MM.1S (cell line): Measurements from ENCODE around the gene GPC5.
A peak's percentile ranks its signal among the peaks of the same experiment; 100 is the strongest.
"Not testable (repeated sequence)": the region's sequence is repeated elsewhere in the genome, so short reads cannot be mapped to it uniquely, and the experiment has no call there.

ENCODE experiments used
- DNase-seq: peaks from one replicate; pipeline ENCODE4 v3.0.0-alpha.2; 2015
- H2AFZ ChIP-seq: fragments of 300-600 bp; sonication (generic); 2 replicates; pipeline ENCODE4 v1.6.0; 2016; ENCODE audit warnings: antibody characterized with exemption, low read length
- H3F3A ChIP-seq: fragments of 300-600 bp; sonication (generic); 2 replicates; pipeline ENCODE4 v1.6.1; 2016; ENCODE audit warnings: mild to moderate bottlenecking, antibody characterized with exemption, low read length, moderate library complexity, mixed read lengths; ENCODE audit not compliant: insufficient read depth
- H3K27ac ChIP-seq: fragments of 300-600 bp; sonication (generic); 2 replicates; pipeline ENCODE4 v1.5.1; 2016; ENCODE audit warnings: mild to moderate bottlenecking, low read length
- H3K27me3 ChIP-seq: fragments of 300-600 bp; sonication (generic); replicated peaks from 2 replicates; pipeline ENCODE4 v1.6.0; 2016; ENCODE audit warnings: low read length; ENCODE audit not compliant: insufficient read depth
- H3K36me3 ChIP-seq: fragments of 300-600 bp; sonication (generic); replicated peaks from 2 replicates; pipeline ENCODE4 v1.6.1; 2016; ENCODE audit warnings: mild to moderate bottlenecking, low read length, mixed read lengths; ENCODE audit not compliant: insufficient read depth
- H3K4me1 ChIP-seq: fragments of 300-600 bp; sonication (generic); 2 replicates; pipeline ENCODE4 v1.6.1; 2016; ENCODE audit warnings: low read length, mixed read lengths
- H3K4me2 ChIP-seq: fragments of 300-600 bp; sonication (generic); 2 replicates; pipeline ENCODE4 v1.6.0; 2016; ENCODE audit warnings: low read depth, low read length
- H3K4me3 ChIP-seq: fragments of 300-600 bp; sonication (generic); 2 replicates; pipeline ENCODE4 v1.5.1; 2016; ENCODE audit warnings: low read length, mixed read lengths
- H3K79me2 ChIP-seq: fragments of 300-600 bp; sonication (generic); 2 replicates; pipeline ENCODE4 v1.6.1; 2016; ENCODE audit warnings: mixed run types, low read length, mixed read lengths
- H3K9ac ChIP-seq: fragments of 300-600 bp; sonication (generic); 2 replicates; pipeline ENCODE4 v1.6.1; 2016; ENCODE audit warnings: low read length, mixed read lengths
- H3K9me2 ChIP-seq: fragments of 300-600 bp; sonication (generic); replicated peaks from 2 replicates; pipeline ENCODE4 v1.6.1; 2016; ENCODE audit warnings: mild to moderate bottlenecking, low read length, mixed read lengths; ENCODE audit not compliant: insufficient read depth
- H3K9me3 ChIP-seq: fragments of 300-600 bp; sonication (generic); replicated peaks from 2 replicates; pipeline ENCODE4 v1.6.1; 2016; ENCODE audit warnings: mild to moderate bottlenecking, low read length, mixed read lengths; ENCODE audit not compliant: insufficient read depth
- H4K20me1 ChIP-seq: fragments of 300-600 bp; sonication (generic); 2 replicates; pipeline ENCODE4 v1.6.1; 2016; ENCODE audit warnings: mild to moderate bottlenecking, low read length, moderate library complexity, mixed read lengths; ENCODE audit not compliant: insufficient read depth
- EZH2 ChIP-seq: fragments of 300-600 bp; sonication (generic); optimal IDR thresholded peaks from 2 replicates; pipeline ENCODE3; 2017; ENCODE audit warnings: low read depth, mild to moderate bottlenecking, antibody characterized with exemption, low read length, mixed read lengths
- EZH2phosphoT487 ChIP-seq: fragments of 300-600 bp; sonication (generic); IDR thresholded peaks from 2 replicates; pipeline ENCODE4 v1.6.1; 2018; ENCODE audit warnings: antibody characterized with exemption, low read length
- TF ChIP-seq, protein P1 (sequence below): fragments of 300-600 bp; sonication (generic); IDR thresholded peaks from 2 replicates; pipeline ENCODE4 v1.5.1; 2016; ENCODE audit warnings: antibody characterized with exemption, low read length, mixed read lengths

Gene GPC5

DNA sequence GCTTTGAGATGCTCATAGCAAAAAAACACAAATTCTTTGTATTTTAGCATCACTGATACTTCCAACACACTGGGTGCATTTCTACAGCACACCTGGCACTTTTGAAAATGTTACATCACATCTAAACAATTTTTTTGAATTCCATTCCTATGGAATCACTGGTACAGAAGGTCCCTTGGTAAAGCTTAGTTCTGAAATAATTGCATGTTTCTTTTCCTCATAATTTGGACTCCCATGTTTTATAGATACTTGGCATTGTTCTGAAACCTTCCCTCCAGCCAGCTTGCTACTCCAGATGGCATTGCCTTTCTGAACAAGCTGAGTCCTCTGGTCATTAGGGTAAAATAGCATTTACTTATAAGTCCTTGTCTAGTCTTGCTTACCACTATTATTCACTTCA is 1346.8 kb downstream of the GPC5 start:
- no peak overlapping the region for H3K9ac ChIP-seq
- TF ChIP-seq, protein P1, sequence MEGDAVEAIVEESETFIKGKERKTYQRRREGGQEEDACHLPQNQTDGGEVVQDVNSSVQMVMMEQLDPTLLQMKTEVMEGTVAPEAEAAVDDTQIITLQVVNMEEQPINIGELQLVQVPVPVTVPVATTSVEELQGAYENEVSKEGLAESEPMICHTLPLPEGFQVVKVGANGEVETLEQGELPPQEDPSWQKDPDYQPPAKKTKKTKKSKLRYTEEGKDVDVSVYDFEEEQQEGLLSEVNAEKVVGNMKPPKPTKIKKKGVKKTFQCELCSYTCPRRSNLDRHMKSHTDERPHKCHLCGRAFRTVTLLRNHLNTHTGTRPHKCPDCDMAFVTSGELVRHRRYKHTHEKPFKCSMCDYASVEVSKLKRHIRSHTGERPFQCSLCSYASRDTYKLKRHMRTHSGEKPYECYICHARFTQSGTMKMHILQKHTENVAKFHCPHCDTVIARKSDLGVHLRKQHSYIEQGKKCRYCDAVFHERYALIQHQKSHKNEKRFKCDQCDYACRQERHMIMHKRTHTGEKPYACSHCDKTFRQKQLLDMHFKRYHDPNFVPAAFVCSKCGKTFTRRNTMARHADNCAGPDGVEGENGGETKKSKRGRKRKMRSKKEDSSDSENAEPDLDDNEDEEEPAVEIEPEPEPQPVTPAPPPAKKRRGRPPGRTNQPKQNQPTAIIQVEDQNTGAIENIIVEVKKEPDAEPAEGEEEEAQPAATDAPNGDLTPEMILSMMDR = no peak
- TF ChIP-seq EZH2 = no peak
- no peak for TF ChIP-seq EZH2phosphoT487
- H3K4me1 ChIP-seq = no peaks in the 10 kb centered on the region
- no peak overlapping the region for H3K4me3 ChIP-seq
- H3F3A ChIP-seq = no peaks in the 10 kb centered on the region
- H3K27me3 ChIP-seq = no peaks in the 10 kb centered on the region
- H4K20me1 ChIP-seq = no peaks in the 10 kb centered on the region
- H3K79me2 ChIP-seq = no peaks in the 10 kb centered on the region
- no peak overlapping the region for H2AFZ ChIP-seq
- no peaks in the 10 kb centered on the region for H3K36me3 ChIP-seq
- no peak overlapping the region for H3K27ac ChIP-seq
- no peaks in the 10 kb centered on the region for H3K9me3 ChIP-seq
- H3K9me2 ChIP-seq = no peaks in the 10 kb centered on the region
- H3K4me2 ChIP-seq = no peak overlapping the region
- DNase-seq = no peak

DNA sequence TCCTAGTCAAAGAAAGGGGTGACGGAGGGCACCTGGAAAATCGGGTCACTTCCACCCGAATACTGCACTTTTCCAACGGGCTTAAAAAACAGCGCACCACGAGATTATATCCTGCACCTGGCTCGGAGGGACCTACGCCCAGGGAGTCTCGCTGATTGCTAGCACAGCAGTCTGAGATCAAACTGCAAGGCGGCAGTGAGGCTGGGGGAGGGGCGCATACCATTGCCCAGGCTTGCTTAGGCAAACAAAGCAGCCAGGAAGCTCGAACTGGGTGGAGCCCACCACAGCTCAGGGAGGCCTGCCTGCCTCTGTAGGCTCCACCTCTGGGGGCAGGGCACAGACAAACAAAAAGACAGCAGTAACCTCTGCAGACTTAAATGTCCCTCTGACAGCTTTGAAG is 1354.3 kb downstream of the GPC5 start:
- H3K36me3 ChIP-seq, H3K4me2 ChIP-seq, H3K27me3 ChIP-seq, H3K79me2 ChIP-seq, H3K4me1 ChIP-seq, H3F3A ChIP-seq, H3K9me2 ChIP-seq, H4K20me1 ChIP-seq, H3K4me3 ChIP-seq, H2AFZ ChIP-seq, H3K9ac ChIP-seq, H3K9me3 ChIP-seq, DNase-seq, H3K27ac ChIP-seq: not testable (repeated sequence)

DNA sequence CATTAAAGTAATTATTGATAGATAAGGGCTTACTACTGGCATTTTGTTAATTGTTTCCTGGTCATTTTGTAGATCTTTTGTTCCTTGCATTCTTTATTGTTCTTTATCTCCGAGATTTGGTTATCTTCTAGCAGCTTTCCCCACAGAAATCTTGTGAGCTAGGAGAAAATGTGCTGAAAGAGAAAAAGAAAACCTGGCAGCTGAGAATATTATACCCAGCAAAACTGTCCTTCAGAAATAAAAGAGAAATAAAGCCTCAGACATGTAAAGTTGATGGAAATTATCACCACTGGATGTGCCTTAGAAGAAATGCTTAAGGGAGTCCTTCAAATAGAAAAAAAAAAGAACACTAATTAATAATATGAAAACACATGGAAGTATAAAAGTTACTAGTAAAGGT is 1363.3 kb downstream of the GPC5 start:
- H2AFZ ChIP-seq = no peak overlapping the region
- H3K4me2 ChIP-seq = no peak overlapping the region
- no peak overlapping the region for H3K27ac ChIP-seq
- no peak overlapping the region for H3K9ac ChIP-seq
- no peaks in the 10 kb centered on the region for H3K79me2 ChIP-seq
- H3K36me3 ChIP-seq = no peaks in the 10 kb centered on the region
- DNase-seq = no peak
- no peaks in the 10 kb centered on the region for H3K9me3 ChIP-seq
- H3F3A ChIP-seq = no peaks in the 10 kb centered on the region
- no peak for TF ChIP-seq EZH2
- TF ChIP-seq, protein P1 = no peak
- H3K4me1 ChIP-seq = no peaks in the 10 kb centered on the region
- H3K27me3 ChIP-seq = no peaks in the 10 kb centered on the region
- H3K4me3 ChIP-seq = no peak overlapping the region
- no peaks in the 10 kb centered on the region for H4K20me1 ChIP-seq
- no peaks in the 10 kb centered on the region for H3K9me2 ChIP-seq

DNA sequence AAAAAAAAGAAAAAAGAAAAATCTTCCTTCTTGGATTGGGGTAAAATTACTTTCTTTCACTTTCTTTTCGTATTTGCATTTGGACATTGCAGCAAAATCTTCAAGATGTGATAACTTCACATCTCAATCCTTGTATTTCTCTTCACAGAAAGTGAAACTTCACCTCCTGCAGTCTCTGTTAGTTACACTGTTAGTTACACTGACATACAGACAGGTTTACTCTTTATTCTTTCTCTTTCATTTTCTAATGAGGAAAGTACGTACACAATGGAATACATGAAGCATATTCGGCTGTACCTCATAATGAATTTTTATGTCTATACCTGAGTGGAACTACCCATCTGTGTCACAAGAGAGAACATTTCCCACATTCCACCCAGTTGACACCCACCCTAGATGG is 1369.0 kb downstream of the GPC5 start:
- Histone ChIP-seq H3K4me2 (peak overlapping the region; percentile 71), H3K36me3 (no peaks in the 10 kb centered on the region), H3F3A (no peaks in the 10 kb centered on the region), H2AFZ (peak overlapping the region; percentile 67), H3K27me3 (no peaks in the 10 kb centered on the region), H3K4me3 (peak overlapping the region; percentile 47), H4K20me1 (no peaks in the 10 kb centered on the region), H3K27ac (no peak overlapping the region), H3K9ac (no peak overlapping the region; the same call in 1 of the 2 replicates), H3K9me2 (no peaks in the 10 kb centered on the region), H3K4me1 (no peaks in the 10 kb centered on the region), H3K79me2 (no peaks in the 10 kb centered on the region), H3K9me3 (no peaks in the 10 kb centered on the region)
- DNase-seq = peak; percentile 83
- TF ChIP-seq EZH2phosphoT487 (no peak), EZH2 (no peak)
- TF ChIP-seq, protein P1 = no peak
